ENCODE data around the gene F7. TPM values are rescaled to one million over a fixed set of nuclear protein-coding genes. Genes with fewer than 3 reads are reported as not detected.

Gene F7
- total RNA-seq, 1 donor from 2014 or later: not detected

DNA sequence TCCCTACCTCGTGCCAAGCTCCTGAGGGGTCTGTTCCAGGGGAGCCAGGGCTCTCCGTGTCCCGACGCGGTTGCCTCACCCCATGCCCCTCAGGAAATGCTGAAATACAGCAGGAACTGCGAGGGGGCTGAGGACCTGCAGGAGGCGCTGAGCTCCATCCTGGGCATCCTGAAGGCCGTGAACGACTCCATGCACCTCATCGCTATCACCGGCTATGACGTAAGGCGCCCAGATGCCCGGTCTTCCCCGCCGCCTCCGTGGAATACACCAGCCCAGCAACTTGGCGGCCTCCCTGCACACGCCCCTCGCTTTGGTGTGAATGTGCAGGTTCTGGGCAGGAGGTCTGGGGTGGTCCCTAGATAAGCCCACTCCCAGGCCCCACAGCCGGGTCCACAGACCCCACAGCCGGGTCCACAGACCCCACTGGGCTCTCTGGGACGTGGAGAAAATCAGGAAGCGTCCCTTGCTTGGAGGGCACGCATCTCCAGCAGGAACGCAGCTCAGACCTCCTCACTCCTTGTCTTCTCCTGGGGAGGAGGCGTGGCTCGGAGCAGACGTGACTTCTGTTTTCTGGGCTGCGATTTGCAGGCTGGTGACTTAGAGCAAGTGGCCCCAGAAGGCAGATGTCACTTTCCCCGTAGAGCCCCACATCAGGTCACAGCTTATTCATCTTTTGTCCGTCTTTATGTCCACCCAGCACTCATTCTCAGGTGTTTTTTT is 19.4 kb upstream of the F7 start:
- TF ChIP-seq, protein P1, sequence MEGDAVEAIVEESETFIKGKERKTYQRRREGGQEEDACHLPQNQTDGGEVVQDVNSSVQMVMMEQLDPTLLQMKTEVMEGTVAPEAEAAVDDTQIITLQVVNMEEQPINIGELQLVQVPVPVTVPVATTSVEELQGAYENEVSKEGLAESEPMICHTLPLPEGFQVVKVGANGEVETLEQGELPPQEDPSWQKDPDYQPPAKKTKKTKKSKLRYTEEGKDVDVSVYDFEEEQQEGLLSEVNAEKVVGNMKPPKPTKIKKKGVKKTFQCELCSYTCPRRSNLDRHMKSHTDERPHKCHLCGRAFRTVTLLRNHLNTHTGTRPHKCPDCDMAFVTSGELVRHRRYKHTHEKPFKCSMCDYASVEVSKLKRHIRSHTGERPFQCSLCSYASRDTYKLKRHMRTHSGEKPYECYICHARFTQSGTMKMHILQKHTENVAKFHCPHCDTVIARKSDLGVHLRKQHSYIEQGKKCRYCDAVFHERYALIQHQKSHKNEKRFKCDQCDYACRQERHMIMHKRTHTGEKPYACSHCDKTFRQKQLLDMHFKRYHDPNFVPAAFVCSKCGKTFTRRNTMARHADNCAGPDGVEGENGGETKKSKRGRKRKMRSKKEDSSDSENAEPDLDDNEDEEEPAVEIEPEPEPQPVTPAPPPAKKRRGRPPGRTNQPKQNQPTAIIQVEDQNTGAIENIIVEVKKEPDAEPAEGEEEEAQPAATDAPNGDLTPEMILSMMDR (IDR thresholded peaks at IDR 0.05; ENCODE audit: insufficient read depth, low read length, severe bottlenecking): no peak
- DNase-seq (ENCODE audit: low read depth) (no peak), FAIRE-seq (no peak)
- no peaks in the 10 kb centered on the region for H3K36me3 ChIP-seq (ENCODE audit: control insufficient read depth, insufficient read depth, low read length)
- H3K27me3 ChIP-seq (ENCODE audit: control insufficient read depth, insufficient read depth, low read length): no peaks in the 10 kb centered on the region
- H3K4me3 ChIP-seq (ENCODE audit: low read depth, low read length): no peak overlapping the region

DNA sequence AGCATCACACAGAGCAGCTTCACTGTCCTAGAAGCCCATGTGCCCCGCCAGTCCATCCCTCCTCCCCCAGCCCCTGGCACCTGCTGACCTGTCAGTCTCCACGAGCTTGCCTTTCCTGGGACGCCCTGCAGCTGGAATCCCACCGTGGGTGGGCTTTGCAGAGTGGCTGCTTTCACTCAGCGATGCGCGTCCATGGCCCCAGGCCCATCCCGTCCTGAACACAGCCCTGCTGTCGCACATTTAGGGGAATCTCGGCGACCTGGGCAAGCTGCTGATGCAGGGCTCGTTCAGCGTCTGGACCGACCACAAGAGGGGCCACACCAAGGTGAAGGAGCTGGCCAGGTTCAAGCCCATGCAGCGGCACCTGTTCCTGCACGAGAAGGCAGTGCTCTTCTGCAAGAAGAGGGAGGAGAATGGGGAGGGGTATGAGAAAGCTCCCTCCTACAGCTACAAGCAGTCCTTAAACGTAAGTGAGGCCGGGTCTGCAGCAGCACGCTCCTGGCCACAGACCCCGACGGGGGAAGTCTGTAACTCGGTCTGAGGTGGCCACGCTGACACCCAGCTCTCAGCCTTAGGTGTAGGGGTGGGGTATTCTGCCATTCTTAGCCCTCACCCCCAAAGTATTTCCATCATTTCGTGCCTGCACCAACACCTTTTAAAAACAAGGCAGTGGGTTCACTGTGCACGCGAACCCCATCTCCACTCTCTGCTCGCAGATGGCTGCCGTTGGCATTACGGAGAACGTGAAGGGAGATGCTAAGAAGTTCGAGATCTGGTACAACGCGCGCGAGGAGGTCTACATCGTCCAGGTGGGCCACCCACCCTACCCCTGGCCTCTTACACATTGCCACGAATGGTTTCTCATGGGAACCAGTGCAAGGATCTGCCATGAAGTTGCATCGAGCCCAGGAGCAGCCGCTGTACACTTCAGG is 18.3 kb upstream of the F7 start:
- TF ChIP-seq, protein P1 (IDR thresholded peaks at IDR 0.05; ENCODE audit: insufficient read depth, low read length, severe bottlenecking): no peak
- H3K4me3 ChIP-seq (ENCODE audit: low read depth, low read length): no peak overlapping the region
- no peaks in the 10 kb centered on the region for H3K36me3 ChIP-seq (ENCODE audit: control insufficient read depth, insufficient read depth, low read length)
- FAIRE-seq: no peak
- H3K27me3 ChIP-seq (ENCODE audit: control insufficient read depth, insufficient read depth, low read length): no peaks in the 10 kb centered on the region
- DNase-seq (ENCODE audit: low read depth): no peak

DNA sequence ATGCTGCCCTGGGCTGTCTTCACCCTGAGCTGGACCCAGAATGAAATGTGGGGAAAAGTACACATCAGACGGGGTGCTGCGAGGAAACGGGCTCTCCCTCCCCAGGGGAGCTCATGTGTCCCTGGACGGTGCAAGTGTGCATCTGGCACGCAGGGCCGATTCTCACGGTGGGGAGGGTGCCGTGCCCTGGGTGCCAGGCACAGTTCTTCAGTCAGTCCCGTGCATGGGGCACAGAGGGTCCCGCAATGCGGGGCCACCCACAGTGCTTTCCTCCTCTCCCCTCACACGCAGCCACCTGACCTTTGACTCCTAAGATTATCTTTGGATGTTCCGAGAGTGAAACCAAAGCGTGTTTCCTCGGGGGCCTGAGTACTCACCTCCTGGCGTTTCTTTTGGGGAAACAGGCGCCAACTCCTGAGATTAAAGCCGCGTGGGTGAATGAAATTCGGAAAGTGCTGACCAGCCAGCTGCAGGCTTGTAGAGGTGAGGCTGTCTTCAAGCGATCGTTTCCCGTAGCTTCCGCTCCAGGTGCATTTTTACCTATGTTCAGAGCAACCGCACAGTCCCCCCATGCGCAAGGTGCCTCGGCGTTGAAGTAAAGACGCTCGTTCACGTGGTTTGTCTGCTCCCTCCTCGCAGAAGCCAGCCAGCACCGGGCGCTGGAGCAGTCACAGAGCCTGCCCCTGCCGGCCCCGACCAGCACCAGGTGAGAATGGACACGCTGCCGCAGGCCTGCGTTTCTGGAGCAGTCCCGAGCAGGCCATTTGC is 17.5 kb upstream of the F7 start:
- Histone ChIP-seq H3K36me3 (ENCODE audit: control insufficient read depth, insufficient read depth, low read length) (no peaks in the 10 kb centered on the region), H3K27me3 (ENCODE audit: control insufficient read depth, insufficient read depth, low read length) (no peaks in the 10 kb centered on the region), H3K4me3 (ENCODE audit: low read depth, low read length) (no peak overlapping the region)
- TF ChIP-seq, protein P1 (IDR thresholded peaks at IDR 0.05; ENCODE audit: insufficient read depth, low read length, severe bottlenecking): no peak
- no peak for DNase-seq (ENCODE audit: low read depth)
- FAIRE-seq: no peak

DNA sequence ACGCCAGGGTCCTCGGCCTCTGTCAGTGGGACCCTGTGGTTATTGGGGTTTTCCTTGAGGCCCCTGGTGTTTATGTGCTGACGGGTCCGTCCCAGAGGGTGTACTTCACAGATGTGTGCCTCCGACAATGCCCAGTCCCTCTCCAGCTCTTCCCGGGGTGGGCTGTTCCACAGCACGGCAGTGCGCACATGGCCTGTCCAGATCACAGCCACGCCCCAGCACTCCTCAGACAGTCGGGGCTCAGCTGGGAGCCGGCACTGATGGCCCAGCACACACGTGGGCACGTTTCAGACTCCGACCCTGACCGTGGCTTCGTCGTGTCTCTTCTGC is 16.9 kb upstream of the F7 start:
- DNase-seq (ENCODE audit: low read depth) (no peak), FAIRE-seq (no peak)
- Histone ChIP-seq H3K27me3 (ENCODE audit: control insufficient read depth, insufficient read depth, low read length) (no peaks in the 10 kb centered on the region), H3K36me3 (ENCODE audit: control insufficient read depth, insufficient read depth, low read length) (no peaks in the 10 kb centered on the region), H3K4me3 (ENCODE audit: low read depth, low read length) (no peak overlapping the region)
- TF ChIP-seq, protein P1 (IDR thresholded peaks at IDR 0.05; ENCODE audit: insufficient read depth, low read length, severe bottlenecking): no peak

DNA sequence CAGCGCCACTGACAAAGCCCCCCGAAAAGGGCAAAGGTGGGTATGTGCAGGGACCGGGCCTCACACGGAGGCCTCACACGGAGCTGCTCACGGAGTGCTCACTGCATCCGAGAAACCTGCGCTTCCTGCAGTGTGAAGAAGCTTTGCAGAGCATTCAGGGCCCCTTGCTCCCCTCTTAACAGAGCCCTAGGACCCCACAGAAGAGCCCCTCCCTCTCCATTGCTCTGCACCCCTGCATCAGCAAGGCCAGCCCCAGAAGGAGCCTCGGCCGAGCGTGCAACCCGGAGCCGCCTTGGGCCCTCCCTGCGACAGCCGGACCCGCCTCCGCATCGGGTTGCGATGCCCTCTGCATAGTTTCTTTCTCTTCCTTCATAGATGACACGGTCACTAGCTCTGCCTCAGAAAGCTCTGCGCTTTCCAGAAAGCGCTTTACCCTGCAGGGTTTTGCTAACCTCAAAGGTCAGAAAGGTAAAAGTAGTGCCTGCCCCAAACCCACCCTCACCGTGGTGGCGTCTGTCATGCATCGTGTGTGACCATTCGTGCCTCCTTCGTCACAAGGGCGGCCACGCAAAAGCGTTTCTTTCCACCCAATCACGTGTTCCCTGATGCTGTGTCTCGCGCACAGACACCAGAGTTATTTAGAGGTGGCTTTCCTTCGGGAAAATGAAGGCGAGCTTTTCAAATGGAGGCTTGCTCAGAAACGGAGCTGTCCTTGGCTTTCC is 15.7 kb upstream of the F7 start:
- DNase-seq (ENCODE audit: low read depth) (no peak), FAIRE-seq (no peak)
- H3K4me3 ChIP-seq (ENCODE audit: low read depth, low read length): no peak overlapping the region
- TF ChIP-seq, protein P1 (IDR thresholded peaks at IDR 0.05; ENCODE audit: insufficient read depth, low read length, severe bottlenecking): no peak
- no peaks in the 10 kb centered on the region for H3K36me3 ChIP-seq (ENCODE audit: control insufficient read depth, insufficient read depth, low read length)
- H3K27me3 ChIP-seq (ENCODE audit: control insufficient read depth, insufficient read depth, low read length): no peaks in the 10 kb centered on the region
